Esophagus muscularis mucosa (tissue), 4 donors: Measurements from ENCODE around the gene UBE2E2.

ENCODE experiments used
- EP300 ChIP-seq: sonication (generic); formaldehyde crosslinking; IDR thresholded peaks from one replicate; pipeline ENCODE4 v1.6.1; 2017; ENCODE audit warnings: antibody characterized with exemption
- POLR2A ChIP-seq: fragments of 450-650 bp; IDR thresholded peaks from one replicate; pipeline ENCODE4 v1.6.1; 2017; ENCODE audit warnings: antibody characterized with exemption, moderate library complexity, mild to moderate bottlenecking, low read depth
- POLR2AphosphoS5 ChIP-seq, 2 donors: sonication (generic); formaldehyde crosslinking; IDR thresholded peaks; one replicate each; pipeline ENCODE4 v1.6.1; 2017; ENCODE audit warnings: antibody characterized with exemption in 2 of 2
- TF ChIP-seq, protein P1 (sequence below), 3 experiments: fragments of 200-600 bp in 2 of 3; fragments of 450-650 bp in 1 of 3; sonication (generic) in 2 of 3; IDR thresholded peaks; one replicate each; pipeline ENCODE4 v1.5.1; 2017 to 2019; ENCODE audit warnings: antibody characterized with exemption in 3 of 3, mild to moderate bottlenecking in 2 of 3, moderate library complexity in 1 of 3

DNA sequence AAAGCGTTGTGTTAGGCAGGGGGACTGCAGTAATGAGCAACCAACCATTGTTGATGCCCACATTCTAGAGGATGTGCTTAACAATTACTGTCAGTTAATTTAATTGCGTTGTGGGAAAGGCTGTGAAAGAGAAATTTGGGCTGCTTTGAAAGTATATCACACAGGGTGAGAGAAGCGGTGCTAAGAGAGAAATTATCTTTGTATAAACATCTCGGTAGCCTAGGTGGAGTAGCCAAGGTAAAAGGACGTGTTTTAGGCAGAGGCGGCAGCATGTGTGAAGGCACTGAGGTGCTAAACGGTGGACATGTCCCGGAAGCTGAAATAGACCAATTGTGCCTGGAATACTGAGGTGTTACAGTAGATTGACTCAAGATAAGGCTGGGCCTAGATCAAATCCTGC is 71.9 kb downstream of the UBE2E2 start:
- no peak for TF ChIP-seq POLR2AphosphoS5 (IDR thresholded peaks at IDR 0.05)
- TF ChIP-seq, protein P1, sequence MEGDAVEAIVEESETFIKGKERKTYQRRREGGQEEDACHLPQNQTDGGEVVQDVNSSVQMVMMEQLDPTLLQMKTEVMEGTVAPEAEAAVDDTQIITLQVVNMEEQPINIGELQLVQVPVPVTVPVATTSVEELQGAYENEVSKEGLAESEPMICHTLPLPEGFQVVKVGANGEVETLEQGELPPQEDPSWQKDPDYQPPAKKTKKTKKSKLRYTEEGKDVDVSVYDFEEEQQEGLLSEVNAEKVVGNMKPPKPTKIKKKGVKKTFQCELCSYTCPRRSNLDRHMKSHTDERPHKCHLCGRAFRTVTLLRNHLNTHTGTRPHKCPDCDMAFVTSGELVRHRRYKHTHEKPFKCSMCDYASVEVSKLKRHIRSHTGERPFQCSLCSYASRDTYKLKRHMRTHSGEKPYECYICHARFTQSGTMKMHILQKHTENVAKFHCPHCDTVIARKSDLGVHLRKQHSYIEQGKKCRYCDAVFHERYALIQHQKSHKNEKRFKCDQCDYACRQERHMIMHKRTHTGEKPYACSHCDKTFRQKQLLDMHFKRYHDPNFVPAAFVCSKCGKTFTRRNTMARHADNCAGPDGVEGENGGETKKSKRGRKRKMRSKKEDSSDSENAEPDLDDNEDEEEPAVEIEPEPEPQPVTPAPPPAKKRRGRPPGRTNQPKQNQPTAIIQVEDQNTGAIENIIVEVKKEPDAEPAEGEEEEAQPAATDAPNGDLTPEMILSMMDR (IDR thresholded peaks at IDR 0.05): no peak
- TF ChIP-seq POLR2A: no peak
- TF ChIP-seq EP300: no peak
